HepG2 (cell line): ENCODE data around the gene FAM174B. TPM values are rescaled to one million over a fixed set of nuclear protein-coding genes. Genes with fewer than 3 reads are reported as not detected.

Experiments used
- ATAC-seq: fragments of 200-7000 bp; cut with Tn5 transposase; 3 replicates; pipeline ENCODE4 v1.9.1; 2020; ENCODE audit warnings: mild to moderate bottlenecking, moderate library complexity
- BruUV-seq: library from RNA; stranded (reverse); fragments of 400-500 nt; replicated peaks from 2 replicates; lab custom pipeline; 2021; lab: Mats Ljungman, UMichigan
- CTCF ChIA-PET: fragments of 300-600 bp; formaldehyde crosslinking; extraction: SDS; loops from one replicate; lab custom pipeline; 2021; ENCODE audit warnings: low total read pairs, inconsistent platforms, low intra/inter-chr PET ratio; lab: Yijun Ruan, JAX
- POLR2A ChIA-PET: fragments of 350-600 bp; sonication (Branson Sonifier 250); formaldehyde crosslinking; loops from one replicate; lab custom pipeline; 2020; ENCODE audit warnings: antibody characterized with exemption, inconsistent platforms; lab: Yijun Ruan, JAX
- DNase-seq: peaks from one replicate; pipeline ENCODE4 v3.0.0-alpha.2; 2015; ENCODE audit warnings: low spot score
- FAIRE-seq: peaks from 3 replicates; lab custom pipeline; 2011; peaks lifted over from hg19 to GRCh38; lab: Jason Lieb, UNC
- H2AFZ ChIP-seq: one replicate; pipeline ENCODE4 v1.6.1; 2011; ENCODE audit warnings: low read length, inconsistent platforms
- H3K27ac ChIP-seq: fragments of 300-600 bp; 3 replicates; pipeline ENCODE4 v1.8.0; 2011; ENCODE audit warnings: mixed run types, mild to moderate bottlenecking, mixed read lengths, low read length, inconsistent platforms; ENCODE audit not compliant: insufficient read depth; ENCODE audit errors: extremely low read length
- H3K27me3 ChIP-seq, 2 experiments: fragments of 200-600 bp in 1 of 2; 2 replicates in 1 of 2; 3 replicates in 1 of 2; pipeline versions ENCODE4 v1.6.0 to v1.8.0; 2011; ENCODE audit warnings: low read length in 2 of 2, mild to moderate bottlenecking in 2 of 2, moderate library complexity in 2 of 2, inconsistent platforms in 1 of 2; ENCODE audit not compliant: insufficient read depth in 2 of 2, control insufficient read depth in 1 of 2
- H3K36me3 ChIP-seq, 2 experiments: fragments of 200-600 bp in 1 of 2; replicated peaks in 1 of 2; 2 replicates in 1 of 2; 3 replicates in 1 of 2; pipeline versions ENCODE4 v1.5.1 to v1.8.0; 2011; ENCODE audit warnings: low read length in 2 of 2, inconsistent platforms in 1 of 2; ENCODE audit not compliant: insufficient read depth in 2 of 2, control insufficient read depth in 1 of 2
- H3K4me1 ChIP-seq: 2 replicates; pipeline ENCODE4 v1.5.1; 2012; ENCODE audit warnings: low read length, inconsistent platforms; ENCODE audit not compliant: insufficient read depth
- H3K4me2 ChIP-seq: 2 replicates; pipeline ENCODE4 v1.6.0; 2011; ENCODE audit warnings: low read depth, low read length, inconsistent platforms
- H3K4me3 ChIP-seq, 3 experiments: fragments of 200-600 bp in 1 of 3; sonication (generic), shearing (Covaris generic) in 1 of 3; replicated peaks in 1 of 3; 2 replicates each; pipeline ENCODE4 v1.5.1; 2011 to 2016; ENCODE audit warnings: low read length in 3 of 3, inconsistent platforms in 2 of 3, low read depth in 2 of 3, mild to moderate bottlenecking in 2 of 3, control low read depth in 1 of 3, mixed read lengths in 1 of 3; ENCODE audit not compliant: insufficient read depth in 1 of 3
- H3K79me2 ChIP-seq: one replicate; pipeline ENCODE4 v1.6.1; 2011; ENCODE audit warnings: low read length, inconsistent platforms; ENCODE audit not compliant: insufficient read depth
- H3K9ac ChIP-seq: 2 replicates; pipeline ENCODE4 v1.6.0; 2011; ENCODE audit warnings: mild to moderate bottlenecking, low read depth, low read length, inconsistent platforms; ENCODE audit not compliant: insufficient read depth
- H3K9me3 ChIP-seq: 2 replicates; pipeline ENCODE4 v1.5.1; 2012; ENCODE audit warnings: mild to moderate bottlenecking, low read length
- H4K20me1 ChIP-seq: 2 replicates; pipeline ENCODE4 v1.6.0; 2011; ENCODE audit warnings: inconsistent platforms, mild to moderate bottlenecking, low read length, moderate library complexity; ENCODE audit not compliant: insufficient read depth
- CHD2 ChIP-seq: IDR thresholded peaks from 2 replicates; pipeline ENCODE4 v1.6.1; 2011; ENCODE audit warnings: low read depth, low read length, improper control_type of control experiment
- DRAP1 ChIP-seq: IDR thresholded peaks from 2 replicates; pipeline ENCODE4 v1.6.1; 2016; ENCODE audit warnings: missing genetic modification reagents, missing compliant biosample characterization
- KDM3A ChIP-seq: IDR thresholded peaks from 2 replicates; pipeline ENCODE4 v1.6.1; 2018; ENCODE audit warnings: low read depth, missing compliant biosample characterization
- MXD3 ChIP-seq: IDR thresholded peaks from 2 replicates; pipeline ENCODE4 v1.6.1; 2016; ENCODE audit warnings: mild to moderate bottlenecking, missing biosample characterization, missing genetic modification reagents
- PLSCR1 ChIP-seq: sonication (generic); formaldehyde crosslinking; IDR thresholded peaks from 2 replicates; pipeline ENCODE4 v1.5.0; 2020; ENCODE audit warnings: missing genetic modification reagents, mild to moderate bottlenecking, borderline replicate concordance
- RARG ChIP-seq: sonication (generic); formaldehyde crosslinking; IDR thresholded peaks from 2 replicates; pipeline ENCODE4 v1.4.0; 2020; ENCODE audit warnings: low read depth, mild to moderate bottlenecking, missing genetic modification reagents
- SIN3A ChIP-seq: IDR thresholded peaks from 2 replicates; pipeline ENCODE4 v1.6.1; 2011; ENCODE audit warnings: low read depth, mild to moderate bottlenecking, control low read depth, low read length, borderline replicate concordance
- ZBTB25 ChIP-seq: IDR thresholded peaks from 2 replicates; pipeline ENCODE4 v1.6.1; 2018; ENCODE audit warnings: missing genetic modification reagents
- ZNF264 ChIP-seq: sonication (generic); formaldehyde crosslinking; IDR thresholded peaks from 2 replicates; pipeline ENCODE4 v1.4.0; 2020; ENCODE audit warnings: missing genetic modification reagents
- ZNF343 ChIP-seq: sonication (generic); formaldehyde crosslinking; IDR thresholded peaks from 2 replicates; pipeline ENCODE4 v1.4.0; 2020; ENCODE audit warnings: mild to moderate bottlenecking, missing genetic modification reagents
- ZNF354B ChIP-seq: sonication (generic); formaldehyde crosslinking; IDR thresholded peaks from 2 replicates; pipeline ENCODE4 v1.8.0; 2022; ENCODE audit warnings: mild to moderate bottlenecking, missing genetic modification reagents
- ZNF460 ChIP-seq: sonication (generic); formaldehyde crosslinking; IDR thresholded peaks from 2 replicates; pipeline ENCODE4 v1.5.1; 2020; ENCODE audit warnings: missing genetic modification reagents, mild to moderate bottlenecking, borderline replicate concordance
- ZNF674 ChIP-seq: sonication (generic); formaldehyde crosslinking; IDR thresholded peaks from 2 replicates; pipeline ENCODE4 v1.5.0; 2020; ENCODE audit warnings: low read depth, mild to moderate bottlenecking, missing genetic modification reagents
- ZNF678 ChIP-seq: sonication (generic); formaldehyde crosslinking; IDR thresholded peaks from 2 replicates; pipeline ENCODE4 v1.4.0; 2020; ENCODE audit warnings: mild to moderate bottlenecking, missing genetic modification reagents
- WGBS: methylation state at CpG from one replicate; pipeline ENCODE4 v1.1.6; 2017; ENCODE audit warnings: low lambda C conversion rate; 5-methylcytosine and 5-hydroxymethylcytosine counted together
- in situ Hi-C: cut with HindIII; loops from 2 replicates; pipeline ENCODE4 v1.10.0; 2017; ENCODE audit warnings: low pct_unique_long_range_greater_than_20kb; ENCODE audit not compliant: extremely low pct_ligation_motif_present
- intact Hi-C: fragments of 100-400 bp; cut with micrococcal nuclease; formaldehyde crosslinking; loops from one replicate; pipeline ENCODE4 v1.10.0; 2022; ENCODE audit not compliant: unreplicated experiment
- polyA plus RNA-seq, 8 experiments: library from polyadenylated mRNA; depleted of rRNA in 3 of 8; stranded (reverse) in 7 of 8; unstranded in 1 of 8; fragments of >200 nt; fragmentation: Illumina TruSeq in 4 of 8; extraction: Trizol in 4 of 8; gene quantifications; 2 replicates each; pipeline versions ENCODE4 v1.2.1 to v1.2.3, GENCODE V29; 2011 to 2016; ENCODE audit warnings: low read depth in 4 of 8, missing spikeins in 1 of 8, mixed read lengths in 1 of 8; ENCODE audit not compliant: insufficient read depth in 1 of 8
- total RNA-seq, 5 experiments: library from RNA; depleted of rRNA; stranded (reverse); fragments of >200 nt; fragmentation: Illumina TruSeq; extraction: Trizol; gene quantifications; 2 replicates each; pipeline ENCODE4 v1.2.3, GENCODE V29; 2016; ENCODE audit warnings: low read depth in 1 of 5
- TF ChIP-seq, protein P1 (sequence below): sonication (generic); formaldehyde crosslinking; IDR thresholded peaks from 2 replicates; pipeline ENCODE4 v1.4.0; 2020; ENCODE audit warnings: missing genetic modification reagents, borderline replicate concordance

FAM174B gene
- total and polyA plus RNA-seq, 2 of the 13 experiments (the other 11 are each of a cell fraction or from before 2014, with no cell fraction given) = 0.90 to 2.1 TPM

DNA sequence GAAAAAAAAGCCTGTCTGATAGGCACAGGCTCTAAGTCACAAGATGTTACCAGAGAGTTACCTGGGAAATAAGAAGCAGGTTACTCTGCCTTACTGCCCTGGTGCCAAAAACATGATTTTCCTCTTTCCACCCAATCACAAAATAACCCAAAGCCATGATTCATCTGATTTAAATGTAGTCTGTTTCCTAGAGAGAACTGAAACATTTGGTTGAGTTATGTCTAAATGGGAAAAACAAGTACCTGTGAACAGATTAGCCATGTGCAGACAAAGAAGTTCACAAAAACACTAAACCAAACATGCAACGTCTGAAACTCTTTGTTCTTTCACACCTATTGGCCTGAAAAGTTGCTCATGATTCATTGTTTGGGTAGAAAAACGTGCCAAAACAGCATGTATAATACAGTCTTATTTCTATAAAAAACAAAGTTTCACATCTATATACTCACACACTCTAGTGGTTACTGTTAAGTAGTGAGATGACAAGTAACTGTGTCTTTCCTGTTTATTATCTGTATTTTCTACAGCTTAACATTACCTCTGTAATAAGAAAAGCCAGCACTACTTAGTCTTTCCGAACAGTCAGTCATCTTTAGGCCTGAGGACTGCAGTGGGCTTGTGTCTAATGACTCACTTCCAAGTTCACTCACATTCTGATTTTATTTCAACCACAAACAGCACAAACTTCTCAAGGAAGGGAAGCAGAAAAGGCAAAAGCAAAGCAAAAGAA is 30.2 kb downstream of the FAM174B start (continued):
- TF ChIP-seq ZNF343 (CRISPR knock-in tag) = no peak

- H3K4me1 ChIP-seq = no peaks in the 10 kb centered on the region
- no peaks in the 10 kb centered on the region for H4K20me1 ChIP-seq
- POLR2A ChIA-PET = no interaction called here
- BruUV-seq = no TSS peak
- H3K79me2 ChIP-seq = no peaks in the 10 kb centered on the region
- peaks cover 0 to 5% of the 10 kb centered on the region in 2 experiments; a peak in 1 of 5 replicates for H3K27me3 ChIP-seq
- H3K27ac ChIP-seq = no peak overlapping the region
- 34% methylated on average over 11 of the region's 15 CpGs for WGBS
- TF ChIP-seq ZNF460 (no peak), ZNF264 (CRISPR knock-in tag) (no peak), ZNF678 (no peak), DRAP1 (no peak), CHD2 (no peak), SIN3A (no peak), ZNF674 (no peak), RARG (CRISPR knock-in tag) (no peak), ZNF343 (CRISPR knock-in tag) (no peak), MXD3 (CRISPR knock-in tag) (no peak), KDM3A (CRISPR knock-in tag) (no peak), ZNF354B (CRISPR knock-in tag) (no peak), PLSCR1 (CRISPR knock-in tag) (no peak), ZBTB25 (CRISPR knock-in tag) (no peak)
- TF ChIP-seq, protein P1, sequence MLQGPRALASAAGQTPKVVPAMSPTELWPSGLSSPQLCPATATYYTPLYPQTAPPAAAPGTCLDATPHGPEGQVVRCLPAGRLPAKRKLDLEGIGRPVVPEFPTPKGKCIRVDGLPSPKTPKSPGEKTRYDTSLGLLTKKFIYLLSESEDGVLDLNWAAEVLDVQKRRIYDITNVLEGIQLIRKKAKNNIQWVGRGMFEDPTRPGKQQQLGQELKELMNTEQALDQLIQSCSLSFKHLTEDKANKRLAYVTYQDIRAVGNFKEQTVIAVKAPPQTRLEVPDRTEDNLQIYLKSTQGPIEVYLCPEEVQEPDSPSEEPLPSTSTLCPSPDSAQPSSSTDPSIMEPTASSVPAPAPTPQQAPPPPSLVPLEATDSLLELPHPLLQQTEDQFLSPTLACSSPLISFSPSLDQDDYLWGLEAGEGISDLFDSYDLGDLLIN (CRISPR knock-in tag) = no peak
- no peak overlapping the region for H2AFZ ChIP-seq
- CTCF ChIA-PET = no interaction called here
- H3K4me3 ChIP-seq = no peak overlapping the region
- in situ Hi-C loops (no loop called here), intact Hi-C loops (no loop called here)
- no peak overlapping the region for H3K4me2 ChIP-seq
- H3K36me3 ChIP-seq = no peaks in the 10 kb centered on the region
- FAIRE-seq = no peak
- no peaks in the 10 kb centered on the region for H3K9me3 ChIP-seq
- DNase-seq = no peak
- no peak overlapping the region for H3K9ac ChIP-seq
- ATAC-seq = no peak
These were observed 31.1 kb downstream of the FAM174B start for GRCh38 chr15:92624401-92624991.
